Measurements from ENCODE around the gene KLHL6.

The KLHL6 gene

GRCh38 chr3:183587336-183587735, 31.8 kb upstream of the KLHL6 start:
- no peak overlapping the region for H3K4me3 ChIP-seq (ENCODE audit: low read depth, low read length)

GRCh38 chr3:183586477-183586876, 31.0 kb upstream of the KLHL6 start:
- no peak overlapping the region for H3K4me3 ChIP-seq (ENCODE audit: low read depth, low read length)
- no peak for TF ChIP-seq CTCF (IDR thresholded peaks at IDR 0.05; ENCODE audit: borderline replicate concordance, insufficient read depth, low read depth, low read length)

More at GRCh38 chr3:183587336-183587735, 31.8 kb upstream of the KLHL6 start:
- no peak for TF ChIP-seq CTCF (IDR thresholded peaks at IDR 0.05; ENCODE audit: borderline replicate concordance, insufficient read depth, low read depth, low read length)

GRCh38 chr3:183584914-183585280, 29.4 kb upstream of the KLHL6 start:
- TF ChIP-seq CTCF (IDR thresholded peaks at IDR 0.05; ENCODE audit: borderline replicate concordance, insufficient read depth, low read depth, low read length), result no peak

GRCh38 chr3:183584246-183584913, 28.9 kb upstream of the KLHL6 start:
- H3K4me3 ChIP-seq (ENCODE audit: low read depth, low read length), result no peak overlapping the region
- TF ChIP-seq CTCF (IDR thresholded peaks at IDR 0.05; ENCODE audit: borderline replicate concordance, insufficient read depth, low read depth, low read length), result no peak

More at GRCh38 chr3:183584914-183585280, 29.4 kb upstream of the KLHL6 start:
- no peak overlapping the region for H3K4me3 ChIP-seq (ENCODE audit: low read depth, low read length)

- H3K4me3 ChIP-seq (ENCODE audit: low read depth, low read length), result no peak overlapping the region
- TF ChIP-seq CTCF (IDR thresholded peaks at IDR 0.05; ENCODE audit: borderline replicate concordance, insufficient read depth, low read depth, low read length), result no peak
These were observed 28.1 kb upstream of the KLHL6 start for GRCh38 chr3:183583331-183584245.

- TF ChIP-seq CTCF (IDR thresholded peaks at IDR 0.05; ENCODE audit: borderline replicate concordance, insufficient read depth, low read depth, low read length), result no peak
- no peak overlapping the region for H3K4me3 ChIP-seq (ENCODE audit: low read depth, low read length)
These were observed 26.7 kb upstream of the KLHL6 start for GRCh38 chr3:183582161-183582560.

Data from GM12875 (cell line).